Fibroblast of the aortic adventitia (primary cell): ENCODE measurements around the gene SV2C. TPM values are rescaled to one million over a fixed set of nuclear protein-coding genes. Genes with fewer than 3 reads are reported as not detected.
"Not testable (repeated sequence)": the region's sequence is repeated elsewhere in the genome, so short reads cannot be mapped to it uniquely, and the experiment has no call there.

Experiments used
- DNase-seq: peaks from one replicate; pipeline ENCODE4 v3.0.0-alpha.2; 2010; ENCODE audit warnings: low read depth
- H3K4me3 ChIP-seq: 2 replicates; pipeline ENCODE4 v1.5.1; 2011; ENCODE audit warnings: low read depth, mild to moderate bottlenecking, control low read depth, low read length, moderate library complexity
- CTCF ChIP-seq: IDR thresholded peaks from 2 replicates; pipeline ENCODE4 v1.5.1; 2011; ENCODE audit warnings: mild to moderate bottlenecking, low read length, control low read depth, inconsistent platforms; ENCODE audit not compliant: insufficient read depth
- total RNA-seq: library from RNA; depleted of rRNA; stranded (reverse); fragments of >200 nt; gene quantifications from 2 replicates; pipeline ENCODE4 v1.2.3, GENCODE V29; 2012; ENCODE audit warnings: low replicate concordance

SV2C gene
- total RNA-seq, 1 donor: not detected

GRCh38 chr5:76331126-76331525, 247.9 kb downstream of the SV2C start:
- no peak overlapping the region for H3K4me3 ChIP-seq
- DNase-seq: no peak
- TF ChIP-seq CTCF: no peak

GRCh38 chr5:76332102-76332501, 248.9 kb downstream of the SV2C start:
- H3K4me3 ChIP-seq: no peak overlapping the region
- TF ChIP-seq CTCF: no peak
- DNase-seq: no peak

- H3K4me3 ChIP-seq: no peak overlapping the region
- DNase-seq: no peak
- TF ChIP-seq CTCF: no peak
These were observed 249.5 kb downstream of the SV2C start for GRCh38 chr5:76332611-76333205.

- no peak for TF ChIP-seq CTCF
- H3K4me3 ChIP-seq: no peak overlapping the region
- DNase-seq: no peak
These were observed 250.4 kb downstream of the SV2C start for GRCh38 chr5:76333571-76333970.

GRCh38 chr5:76334574-76334973, 251.4 kb downstream of the SV2C start:
- DNase-seq: no peak
- no peak overlapping the region for H3K4me3 ChIP-seq
- no peak for TF ChIP-seq CTCF

- not testable (repeated sequence) for DNase-seq, H3K4me3 ChIP-seq
These were observed 252.3 kb downstream of the SV2C start for GRCh38 chr5:76335451-76335850.

- DNase-seq: not testable (repeated sequence)
These were observed 253.1 kb downstream of the SV2C start for GRCh38 chr5:76336253-76336809.

GRCh38 chr5:76337953-76338451, 254.8 kb downstream of the SV2C start:
- peak; percentile 17 for TF ChIP-seq CTCF
- H3K4me3 ChIP-seq: no peak overlapping the region
- DNase-seq: peak; percentile 35

More at GRCh38 chr5:76336253-76336809, 253.1 kb downstream of the SV2C start:
- H3K4me3 ChIP-seq: not testable (repeated sequence)
